HG02571 (cell line): ENCODE measurements around the gene EFCAB3.
"Not testable (repeated sequence)": the region's sequence is repeated elsewhere in the genome, so short reads cannot be mapped to it uniquely, and the experiment has no call there.

Experiments used
- ATAC-seq: cut with Tn5 transposase; IDR thresholded peaks from one replicate; pipeline ENCODE4 v1.9.1; 2021; ENCODE audit warnings: mild to moderate bottlenecking, moderate library complexity; ENCODE audit not compliant: unreplicated experiment

EFCAB3 gene

DNA sequence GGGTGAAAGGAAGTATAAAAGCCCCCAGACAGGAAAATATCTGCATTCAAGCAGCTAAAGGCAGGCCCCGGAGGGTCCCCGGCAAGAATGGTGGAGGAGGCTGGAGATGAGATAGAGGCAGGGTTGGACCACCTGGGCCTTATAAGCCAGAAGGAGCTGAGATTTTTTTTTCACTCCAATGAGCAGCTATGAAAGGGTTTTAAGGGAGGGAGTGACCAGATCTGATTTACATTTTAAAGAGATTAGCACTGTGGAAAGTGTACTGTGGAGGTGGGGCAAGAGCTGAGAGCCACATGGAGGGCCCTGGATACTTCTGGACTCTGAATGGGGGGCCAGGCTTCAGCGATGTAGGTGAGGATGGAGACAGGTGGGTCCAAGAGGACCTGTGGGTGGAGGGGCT lies 84.1 kb downstream of the EFCAB3 start:
- not testable (repeated sequence) for ATAC-seq

DNA sequence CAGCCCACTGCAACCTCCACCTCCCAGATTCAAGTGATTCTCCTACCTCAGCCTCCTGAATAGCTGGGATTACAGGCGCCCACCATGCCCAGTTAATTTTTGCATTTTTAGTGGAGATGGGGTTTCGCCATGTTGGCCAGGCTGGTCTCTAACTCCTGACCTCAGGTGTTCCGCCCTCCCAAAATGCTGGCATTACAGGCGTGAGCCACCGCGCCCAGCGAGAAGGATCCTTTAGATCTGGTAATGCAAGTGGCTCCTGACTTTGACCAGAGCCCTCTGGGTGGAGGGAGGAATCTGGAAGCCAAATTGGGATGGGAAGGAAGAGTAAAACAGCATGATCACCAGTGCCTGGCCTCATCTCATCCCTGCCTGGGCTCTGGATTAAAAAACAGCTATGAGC lies 84.9 kb downstream of the EFCAB3 start:
- not testable (repeated sequence) for ATAC-seq
